HG02970 (cell line): ENCODE results near the gene APOA1.

Source experiments
- ATAC-seq: cut with Tn5 transposase; IDR thresholded peaks from one replicate; pipeline ENCODE4 v1.9.1; 2021; ENCODE audit warnings: mild to moderate bottlenecking, moderate library complexity, moderate number of reproducible peaks; ENCODE audit not compliant: unreplicated experiment, low FRiP score

Gene APOA1

DNA sequence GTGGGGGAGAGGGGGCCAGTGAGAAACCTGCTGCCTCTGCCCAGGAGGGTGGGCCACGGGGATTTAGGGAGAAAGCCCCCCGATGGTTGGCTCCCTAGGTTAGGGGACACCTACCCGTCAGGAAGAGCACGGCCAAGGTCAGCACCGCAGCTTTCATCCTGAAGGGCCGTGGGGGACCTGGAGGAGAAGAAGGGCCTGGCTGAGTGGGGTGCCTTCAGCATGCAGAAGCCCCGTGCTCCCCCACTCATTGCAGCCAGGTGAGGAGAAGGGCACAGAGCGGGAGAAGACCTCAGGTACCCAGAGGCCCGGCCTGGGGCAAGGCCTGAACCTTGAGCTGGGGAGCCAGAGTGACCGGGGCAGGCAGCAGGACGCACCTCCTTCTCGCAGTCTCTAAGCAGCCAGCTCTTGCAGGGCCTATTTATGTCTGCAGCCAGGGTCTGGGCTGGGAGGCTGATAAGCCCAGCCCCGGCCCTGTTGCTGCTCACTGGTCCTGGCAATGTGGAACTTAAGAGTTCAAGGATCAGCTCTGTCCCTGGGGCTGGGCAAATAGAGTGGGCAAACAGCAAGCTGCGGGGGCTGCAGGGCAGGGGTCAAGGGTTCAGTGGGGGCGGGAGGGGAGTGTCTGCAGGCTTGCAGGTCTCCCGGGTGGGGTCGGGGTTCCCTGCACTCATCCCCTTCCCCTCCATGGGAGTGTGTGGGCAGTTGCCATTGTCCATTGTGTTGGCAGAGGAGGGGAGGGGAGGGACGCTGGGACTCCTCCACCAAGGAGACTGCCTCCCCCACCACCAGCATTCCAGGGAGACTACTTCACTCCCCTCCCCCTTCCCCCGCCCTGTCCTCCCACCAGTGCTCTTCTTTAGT lies at the start of gene APOA1:
APOA1 (minus strand) TSS at position 392 of the 861 bp plus-strand sequence; CDS start at position 157, 235 bp downstream.
- no peak for ATAC-seq

DNA sequence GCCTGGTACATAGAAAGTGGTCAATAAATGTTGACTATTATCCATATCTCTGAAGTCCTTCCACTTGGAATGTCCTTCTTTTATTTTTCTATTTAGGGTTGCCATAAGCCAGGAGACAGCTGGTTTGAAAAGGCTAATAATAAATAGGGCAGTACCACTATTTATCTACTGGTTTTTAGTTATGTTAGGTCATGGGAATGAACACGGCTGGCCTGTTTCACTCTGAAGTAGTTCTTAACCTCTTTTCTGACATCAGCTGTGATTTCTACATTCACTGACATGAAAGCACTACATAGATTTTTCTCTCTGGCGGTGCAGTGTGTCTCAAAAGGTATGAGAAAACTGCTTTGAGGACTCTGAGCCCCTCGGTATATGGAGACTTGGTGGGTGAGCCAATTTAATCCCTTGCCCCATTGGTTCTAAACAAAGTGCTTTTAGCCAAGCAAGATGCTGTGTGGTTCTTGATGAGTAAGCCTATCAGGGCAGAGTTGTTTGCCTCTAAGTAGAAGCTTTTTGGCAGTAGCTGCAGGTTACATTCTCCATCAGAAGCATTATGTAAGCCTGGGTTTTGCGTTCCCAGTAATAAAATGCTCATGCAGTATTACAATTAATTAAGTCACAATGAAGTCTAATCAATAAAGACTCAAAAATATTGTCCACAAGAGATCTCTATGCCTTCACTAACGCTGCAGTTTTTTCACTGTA lies 48.7 kb upstream of the APOA1 start:
- ATAC-seq, result no peak

DNA sequence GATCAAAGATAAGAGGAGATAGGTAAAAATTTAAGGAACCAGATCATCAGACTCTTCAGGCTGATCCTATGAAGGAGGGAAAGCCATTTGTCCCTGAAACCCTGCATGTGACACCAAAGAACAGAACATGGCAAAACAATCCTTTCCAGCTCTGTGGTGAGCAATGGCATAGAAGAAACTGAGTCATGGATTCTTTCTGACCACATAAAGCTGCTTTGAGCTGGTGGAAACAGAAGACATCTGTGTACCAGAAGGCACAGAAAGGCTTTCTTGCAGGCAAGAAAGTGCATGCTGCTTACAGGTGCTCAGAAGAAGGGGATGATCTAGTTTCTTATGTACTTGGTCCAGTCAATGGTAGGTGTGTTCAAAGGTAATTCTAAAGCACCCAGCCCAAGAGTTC lies 45.0 kb upstream of the APOA1 start:
- ATAC-seq, result no peak

DNA sequence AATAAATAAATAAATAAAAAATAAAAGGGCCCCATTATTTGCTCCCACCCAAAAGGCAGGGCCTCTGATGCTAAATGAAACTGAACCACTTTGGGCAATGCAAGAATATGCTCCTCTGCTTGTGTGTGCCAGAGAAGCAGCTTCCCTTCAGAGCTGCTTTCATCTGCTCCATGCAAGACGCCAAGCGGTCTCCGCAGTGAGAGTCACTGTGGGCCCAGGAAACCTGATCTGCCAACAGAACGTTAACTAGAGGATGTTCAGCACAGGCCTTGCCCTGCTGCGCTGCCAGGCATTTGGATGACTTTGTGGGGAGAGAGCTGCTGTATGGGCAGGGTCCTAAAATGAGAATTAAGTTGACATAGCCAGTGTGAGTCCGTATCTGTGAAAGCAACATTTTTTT lies 43.7 kb upstream of the APOA1 start:
- ATAC-seq, result no peak

DNA sequence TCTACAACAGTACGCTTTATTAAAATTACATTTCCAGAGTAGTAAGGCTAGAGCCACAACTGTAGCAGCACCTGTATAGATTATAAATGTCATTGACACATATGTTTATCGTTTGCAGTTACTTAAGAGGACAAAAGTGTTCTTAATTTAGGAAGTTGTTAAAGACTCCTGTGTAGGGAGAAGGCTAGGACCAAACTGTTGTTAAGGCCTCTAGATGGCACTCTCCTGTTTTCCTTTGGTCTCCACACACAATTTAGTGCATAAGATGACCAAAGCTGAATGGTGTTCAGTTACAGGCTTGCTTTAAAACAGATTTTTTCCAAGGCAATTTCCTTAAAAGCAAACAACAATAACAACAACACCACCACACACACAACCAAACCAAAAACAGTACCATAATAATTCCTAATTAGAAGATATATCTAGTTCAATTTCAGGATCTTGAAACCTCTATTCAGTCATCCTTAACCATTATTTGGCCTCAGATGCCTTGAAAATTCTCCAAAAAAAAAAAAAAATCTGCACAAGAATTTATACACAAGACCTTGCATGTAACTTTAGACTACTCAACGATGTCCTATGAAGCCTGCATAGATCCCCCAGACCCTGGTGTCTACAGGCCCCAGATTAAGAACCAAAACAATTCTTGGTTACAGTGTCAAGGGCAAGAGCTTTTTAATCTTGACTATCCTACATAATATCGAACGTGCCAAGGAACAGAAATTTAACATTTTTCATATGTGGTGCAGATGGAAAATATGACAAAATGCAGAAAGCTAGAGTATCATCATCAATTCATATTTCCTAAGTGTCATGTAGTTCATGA lies 42.6 kb upstream of the APOA1 start:
- ATAC-seq, result no peak

DNA sequence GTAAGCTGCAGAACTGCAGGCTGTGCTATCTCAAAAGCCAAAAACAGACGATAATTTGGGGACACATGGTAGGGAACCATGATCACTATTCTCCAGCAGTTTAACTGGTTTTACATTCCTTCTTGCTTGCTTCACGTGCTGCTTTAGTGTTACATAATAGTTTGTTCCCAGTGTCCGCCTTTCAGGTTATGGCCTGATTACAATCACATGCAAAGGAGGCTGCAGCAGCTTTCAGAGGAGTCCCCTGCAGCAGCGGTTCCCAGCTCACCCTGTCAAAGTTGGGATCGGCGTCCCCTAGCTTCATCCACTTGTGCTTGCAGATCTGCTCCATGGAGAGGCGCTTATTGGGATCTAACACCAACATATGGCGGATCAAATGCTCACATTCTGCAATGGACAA lies 39.2 kb upstream of the APOA1 start:
- no peak for ATAC-seq

DNA sequence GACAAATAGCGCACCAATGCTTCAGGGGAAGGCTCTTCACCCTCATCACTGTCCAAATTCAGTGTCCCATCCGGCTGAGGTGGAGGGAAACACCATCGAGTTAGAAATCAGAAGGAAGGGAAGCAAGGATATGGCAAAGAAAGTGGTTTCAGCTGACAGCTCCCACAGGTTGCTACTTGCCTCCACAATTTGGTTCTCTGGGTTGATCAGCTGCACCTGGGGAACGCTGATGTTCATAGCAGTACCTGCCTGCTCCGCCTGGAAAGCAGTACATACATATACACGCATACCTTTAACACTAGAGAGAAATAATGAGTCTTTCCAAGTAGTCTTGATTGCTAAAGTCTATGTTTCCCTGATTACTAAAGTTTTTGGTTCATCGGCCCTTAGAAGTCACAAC lies 37.8 kb upstream of the APOA1 start:
- ATAC-seq, result no peak

DNA sequence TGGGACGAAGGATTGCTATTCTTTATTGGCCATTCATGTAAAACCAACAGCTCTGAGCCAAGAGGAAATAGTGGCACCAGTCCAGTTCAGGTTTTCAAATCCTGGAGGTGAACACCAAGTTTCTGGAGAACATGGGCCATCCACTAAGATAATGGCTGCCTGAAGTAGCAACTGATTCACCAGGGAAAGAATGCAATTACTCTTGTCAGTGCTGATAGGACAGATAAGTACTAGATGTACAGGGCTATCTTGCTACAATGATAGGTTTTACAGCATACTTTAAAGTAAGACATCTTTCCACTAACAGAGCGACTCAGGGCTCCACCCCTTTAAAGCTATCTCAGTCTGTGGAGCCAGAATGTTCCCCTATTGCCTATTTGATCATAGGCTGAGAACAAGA lies 36.8 kb upstream of the APOA1 start:
- ATAC-seq, result no peak

DNA sequence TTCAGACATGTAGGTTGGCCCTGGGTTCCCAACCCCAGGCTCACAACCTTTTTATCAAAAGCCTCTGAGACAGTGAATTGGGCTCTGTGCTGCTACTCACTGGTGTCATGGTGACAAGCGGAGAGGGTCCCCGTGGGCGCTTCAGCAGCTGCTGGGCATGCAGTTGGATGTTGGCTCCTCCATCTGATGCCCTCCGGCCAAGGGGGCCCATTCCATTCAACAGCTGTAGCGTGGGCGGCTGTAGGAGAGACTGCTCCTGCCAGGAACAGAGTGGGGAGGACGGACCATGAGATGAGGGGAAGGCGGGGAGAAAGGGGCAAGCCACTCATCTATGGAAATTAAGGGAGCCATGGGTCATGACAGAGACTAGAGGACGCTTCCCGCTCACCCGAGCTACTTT lies 36.0 kb upstream of the APOA1 start:
- no peak for ATAC-seq

DNA sequence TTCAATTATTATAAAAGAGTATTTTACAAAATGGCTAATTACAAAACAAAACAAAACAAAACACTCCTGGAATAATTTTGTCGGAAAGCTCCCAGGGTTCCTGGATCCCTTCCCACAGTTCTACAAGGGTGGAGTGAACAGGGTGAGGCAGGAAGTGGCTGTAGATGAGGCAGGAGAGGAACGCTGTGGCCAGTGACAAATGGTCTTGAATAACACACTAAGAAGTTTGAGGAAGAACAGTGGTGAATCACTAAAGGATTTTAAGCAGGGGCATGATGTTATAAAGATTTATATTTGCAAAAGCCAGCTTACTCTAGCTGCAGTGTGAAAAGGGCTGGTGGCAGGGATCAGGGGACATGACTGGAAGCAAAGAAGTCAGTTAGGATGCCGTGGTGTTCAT lies 33.8 kb upstream of the APOA1 start:
- ATAC-seq, result no peak

DNA sequence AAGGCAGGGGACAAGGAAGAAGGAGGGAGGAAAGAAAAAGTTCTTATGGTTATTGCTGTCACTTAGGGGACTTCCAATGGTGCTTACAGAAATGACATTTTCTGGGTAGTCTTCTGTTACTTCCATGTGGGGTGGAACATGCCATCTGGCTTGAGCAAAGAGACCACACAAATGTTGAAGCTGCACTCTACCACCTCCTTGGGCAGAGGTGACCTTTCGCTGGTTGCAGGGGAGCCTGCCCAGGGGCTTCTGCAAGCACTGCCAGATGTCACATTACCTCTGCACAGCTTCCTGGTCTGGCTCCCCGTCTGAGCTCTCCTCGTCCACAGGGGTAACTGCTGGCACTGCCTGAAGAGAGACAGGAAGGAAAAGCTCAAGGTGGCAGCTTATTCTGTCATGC lies 32.6 kb upstream of the APOA1 start:
- ATAC-seq, result no peak

DNA sequence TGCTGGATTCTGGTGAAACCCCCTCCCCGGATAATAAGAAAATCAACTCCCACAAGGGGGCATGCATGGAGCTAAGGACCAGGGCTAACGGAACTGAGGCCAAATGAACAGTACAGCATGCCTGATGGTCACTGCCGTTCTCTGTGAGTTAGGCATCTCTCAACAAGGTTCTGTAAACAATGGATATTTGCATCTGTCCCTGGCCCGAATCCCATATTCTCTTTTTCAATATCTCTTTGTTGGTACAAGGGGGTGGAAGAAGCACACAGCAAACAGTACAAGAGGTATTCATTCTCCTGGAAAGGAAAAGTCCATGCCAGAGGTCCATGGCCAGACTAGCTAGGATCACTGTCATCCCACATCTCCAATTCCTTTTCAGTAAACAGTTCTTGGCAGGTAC lies 32.2 kb upstream of the APOA1 start:
- no peak for ATAC-seq

DNA sequence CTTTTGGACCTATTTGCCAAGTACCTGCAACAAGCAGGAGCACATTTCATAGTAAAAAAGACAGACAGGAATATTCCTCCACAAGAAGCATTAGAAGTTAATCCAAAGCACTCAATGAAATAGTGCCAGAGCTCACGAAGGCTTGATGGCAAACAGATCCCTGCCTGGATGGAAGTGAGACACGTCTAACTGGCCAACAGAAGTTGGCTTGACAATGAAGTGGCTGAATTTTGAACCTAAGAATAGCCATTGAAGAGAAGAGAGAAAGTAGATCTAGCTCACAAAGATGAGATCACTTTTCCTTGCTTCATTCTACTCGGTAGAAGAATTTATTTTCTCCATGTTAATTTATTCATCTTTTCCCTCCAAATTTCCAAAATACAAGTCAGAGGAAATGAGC lies 30.6 kb upstream of the APOA1 start:
- no peak for ATAC-seq

DNA sequence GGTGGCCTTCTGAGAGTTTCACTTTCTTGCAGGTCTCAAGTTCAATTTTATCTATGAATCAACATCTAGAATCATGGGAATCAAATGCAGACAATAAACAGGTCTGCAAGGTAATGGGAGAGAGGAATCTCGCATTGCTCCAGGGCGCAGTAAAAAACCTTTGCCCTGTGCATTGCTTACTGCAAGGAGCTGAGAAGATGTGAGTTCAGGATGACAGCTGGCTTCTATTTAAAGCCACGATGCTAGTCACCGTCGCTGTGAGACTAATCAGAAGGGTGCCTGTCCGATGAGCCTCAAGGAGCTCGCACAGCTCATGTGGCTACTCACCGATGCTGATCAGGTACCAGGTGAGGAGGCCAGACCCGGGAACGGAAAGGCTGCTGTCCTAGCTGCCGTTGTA lies 30.2 kb upstream of the APOA1 start:
- ATAC-seq, result no peak

DNA sequence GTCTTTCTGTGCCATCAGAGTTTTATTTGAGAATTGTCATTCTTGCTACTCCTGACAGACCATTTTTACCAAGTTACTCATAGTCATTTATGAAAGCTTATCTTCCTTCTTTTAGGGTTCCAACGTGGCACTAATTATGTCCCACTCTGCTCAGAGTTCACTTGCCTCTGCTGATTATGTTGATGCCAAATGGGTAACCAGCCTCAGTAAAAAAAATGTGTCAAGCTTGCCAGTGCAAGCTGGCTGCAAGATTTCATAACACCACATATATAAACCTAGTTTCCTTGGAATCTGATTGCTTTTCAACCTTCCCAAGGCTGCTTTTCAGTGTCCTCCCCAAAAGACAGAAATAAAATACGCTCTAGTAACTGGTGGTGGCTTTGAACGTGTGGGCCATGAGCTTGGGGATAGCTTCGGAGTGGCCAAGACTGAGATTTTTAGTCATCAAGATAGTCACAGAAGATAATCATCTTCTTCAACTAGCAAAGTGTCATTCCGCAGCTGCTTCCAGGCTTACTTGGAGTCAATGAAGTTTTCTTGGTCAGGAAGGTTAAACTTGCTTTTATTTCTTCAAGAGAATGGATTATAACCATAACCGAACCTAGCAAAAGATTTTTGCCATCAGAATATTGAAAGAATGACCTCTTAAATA lies 29.5 kb upstream of the APOA1 start:
- no peak for ATAC-seq

DNA sequence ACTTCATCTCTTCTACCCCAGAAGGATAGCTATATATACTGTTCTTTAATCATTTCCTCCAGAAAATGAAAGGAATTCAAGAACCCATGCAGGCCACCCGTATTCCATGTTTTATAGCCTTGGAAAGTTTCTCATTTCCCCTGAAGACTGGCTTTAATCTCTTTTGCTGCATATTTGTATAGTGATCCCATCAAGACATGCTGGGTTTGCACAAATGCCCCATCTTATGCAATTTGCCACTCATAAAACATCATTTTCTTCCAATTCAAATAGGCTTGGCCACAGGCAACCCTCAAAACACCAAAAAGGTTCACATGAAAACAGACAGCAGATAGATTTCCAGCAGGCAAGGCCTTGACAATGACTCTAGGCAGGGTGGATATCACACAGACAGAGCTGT lies 28.3 kb upstream of the APOA1 start:
- no peak for ATAC-seq

DNA sequence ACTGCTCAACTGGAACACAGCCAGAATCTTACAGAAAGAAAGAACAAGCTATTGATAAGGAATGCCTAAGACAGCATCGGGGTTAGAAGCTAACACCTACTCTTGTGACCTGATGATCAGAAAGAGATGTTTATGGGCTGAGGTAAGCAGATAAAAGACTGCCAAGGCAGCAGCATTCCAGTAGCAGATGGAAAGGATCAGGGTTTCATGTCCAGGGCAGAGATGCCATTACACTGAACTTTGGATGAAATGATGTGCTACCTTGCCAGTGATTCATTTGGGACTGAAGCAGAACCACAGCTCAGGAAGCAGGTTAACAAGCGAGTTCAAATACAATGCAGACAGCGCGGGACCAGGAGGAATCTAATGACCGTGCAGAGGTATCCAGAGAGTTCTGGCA lies 27.1 kb upstream of the APOA1 start:
- ATAC-seq, result no peak

DNA sequence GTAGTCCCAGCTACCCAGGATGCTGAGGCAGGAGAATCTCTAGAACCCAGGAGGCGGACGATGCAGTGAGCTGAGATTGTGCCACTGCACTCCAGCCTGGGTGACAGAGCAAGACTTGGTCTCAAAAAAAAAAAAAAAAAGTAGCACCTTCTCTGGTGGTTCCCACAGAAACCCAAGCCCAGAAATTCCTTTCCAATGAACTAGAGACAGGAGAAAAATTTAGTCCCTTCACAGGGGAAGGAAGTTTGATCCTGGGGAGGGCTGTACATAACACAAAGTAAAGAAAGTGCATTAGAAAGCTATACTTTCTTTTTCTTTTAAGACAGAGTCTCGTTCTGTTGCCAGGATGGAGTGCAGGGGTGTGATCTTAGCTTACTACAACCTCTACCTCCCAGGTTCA lies 25.5 kb upstream of the APOA1 start:
- no peak for ATAC-seq

DNA sequence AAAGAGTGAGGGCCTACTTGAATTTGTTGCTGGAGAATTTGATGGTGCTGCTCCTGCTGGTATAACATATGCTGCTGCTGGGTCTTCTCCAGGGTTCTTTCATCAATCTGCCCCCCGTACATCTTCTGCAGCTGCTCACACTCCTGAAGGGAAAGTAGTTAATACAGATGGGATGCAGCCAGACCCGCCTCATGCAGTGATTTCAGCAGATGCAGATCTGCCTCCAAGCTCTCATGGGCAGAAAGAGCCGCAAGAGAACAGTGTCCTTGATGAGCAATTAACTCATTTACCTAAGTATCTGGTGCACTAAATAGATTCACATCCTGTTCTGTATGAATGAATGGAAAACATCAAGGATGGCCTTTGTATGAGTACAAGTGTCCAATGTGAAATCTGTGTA lies 24.8 kb upstream of the APOA1 start:
- ATAC-seq, result no peak

DNA sequence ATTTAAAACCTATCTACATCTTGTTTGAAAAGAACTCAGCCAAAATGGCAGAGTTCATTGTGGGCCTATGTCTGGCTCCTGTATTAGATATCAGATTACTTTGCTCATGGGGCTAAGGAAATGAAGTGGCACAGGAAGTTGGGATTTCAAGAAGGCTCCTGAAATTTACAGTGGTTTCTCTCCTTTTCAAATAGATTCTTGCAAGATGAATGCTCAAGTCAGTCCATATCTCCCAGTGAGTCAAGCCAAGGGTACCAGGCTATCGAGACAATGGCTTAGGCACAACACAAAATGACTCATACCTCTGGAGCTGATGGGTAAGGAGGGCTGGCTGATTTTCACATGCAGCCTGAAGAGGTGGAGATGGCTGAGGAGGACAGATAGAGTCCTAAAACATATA lies 24.1 kb upstream of the APOA1 start:
- no peak for ATAC-seq

DNA sequence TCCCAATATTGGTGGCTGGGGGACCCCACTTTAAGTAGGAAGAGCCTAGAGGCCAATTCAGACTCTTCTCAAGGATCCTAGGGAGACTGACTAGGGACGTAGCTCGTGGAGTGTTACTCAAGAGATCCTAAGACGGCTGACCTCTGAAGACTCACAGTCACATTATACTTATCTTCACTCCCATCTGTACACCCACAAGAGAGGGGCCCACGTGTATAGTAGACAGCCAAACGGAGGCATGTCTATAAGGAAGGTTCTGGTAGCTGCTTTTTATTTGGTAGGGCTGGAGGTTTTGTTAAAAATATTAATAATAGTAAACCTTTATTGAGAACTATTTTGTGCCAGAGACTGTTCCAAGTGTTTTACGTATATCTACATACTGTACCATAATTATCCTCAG lies 22.9 kb upstream of the APOA1 start:
- no peak for ATAC-seq
